Fibroblast of lung (primary cell): ENCODE measurements around the gene SCP2.

Experiments
- EZH2 ChIP-seq: IDR thresholded peaks from 2 replicates; pipeline ENCODE4 v1.5.1; 2012; ENCODE audit warnings: low read length, control low read depth, mild to moderate bottlenecking; ENCODE audit errors: missing control alignments
- TF ChIP-seq, protein P1 (sequence below), 2 donors: IDR thresholded peaks in 1 of 2; conservative IDR thresholded peaks in 1 of 2; 1 replicate in 1 of 2; 2 replicates in 1 of 2; pipeline ENCODE4 v1.5.1; 2011 to 2012; ENCODE audit warnings: low read length in 2 of 2, control low read depth in 1 of 2, inconsistent platforms in 1 of 2, low read depth in 1 of 2, mild to moderate bottlenecking in 1 of 2

DNA sequence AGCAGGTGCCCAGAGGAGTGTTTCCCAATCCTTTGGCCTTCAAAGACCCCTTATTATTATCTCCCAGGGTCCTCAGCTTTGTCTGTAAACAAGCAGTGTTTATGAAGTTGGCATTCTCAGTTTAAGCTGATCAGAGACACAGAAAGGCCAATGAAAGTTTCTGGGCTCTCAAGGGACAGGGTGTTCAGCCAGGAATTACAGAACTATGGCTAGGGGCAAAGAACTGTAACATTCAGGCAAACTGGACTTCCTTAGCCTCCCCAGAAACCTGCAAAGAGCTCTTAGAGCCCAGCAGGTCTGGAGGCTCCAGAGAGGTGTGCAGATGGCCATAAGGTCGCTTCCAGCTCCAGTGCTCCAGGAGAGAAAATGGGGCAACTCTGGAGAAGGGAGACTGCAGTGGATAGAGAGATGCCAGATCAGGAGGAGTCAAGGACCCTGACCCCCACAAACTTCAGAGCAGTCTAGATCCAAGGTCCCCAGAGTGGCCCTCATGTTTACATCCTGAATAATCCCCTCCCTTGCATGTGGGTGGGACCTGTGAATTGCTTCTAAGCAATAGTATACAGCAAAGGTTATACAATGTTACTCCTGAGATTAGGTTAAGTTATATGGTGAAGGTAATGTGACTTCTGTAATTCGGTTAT, 11.7 kb upstream of the SCP2 start:
- TF ChIP-seq, protein P1, sequence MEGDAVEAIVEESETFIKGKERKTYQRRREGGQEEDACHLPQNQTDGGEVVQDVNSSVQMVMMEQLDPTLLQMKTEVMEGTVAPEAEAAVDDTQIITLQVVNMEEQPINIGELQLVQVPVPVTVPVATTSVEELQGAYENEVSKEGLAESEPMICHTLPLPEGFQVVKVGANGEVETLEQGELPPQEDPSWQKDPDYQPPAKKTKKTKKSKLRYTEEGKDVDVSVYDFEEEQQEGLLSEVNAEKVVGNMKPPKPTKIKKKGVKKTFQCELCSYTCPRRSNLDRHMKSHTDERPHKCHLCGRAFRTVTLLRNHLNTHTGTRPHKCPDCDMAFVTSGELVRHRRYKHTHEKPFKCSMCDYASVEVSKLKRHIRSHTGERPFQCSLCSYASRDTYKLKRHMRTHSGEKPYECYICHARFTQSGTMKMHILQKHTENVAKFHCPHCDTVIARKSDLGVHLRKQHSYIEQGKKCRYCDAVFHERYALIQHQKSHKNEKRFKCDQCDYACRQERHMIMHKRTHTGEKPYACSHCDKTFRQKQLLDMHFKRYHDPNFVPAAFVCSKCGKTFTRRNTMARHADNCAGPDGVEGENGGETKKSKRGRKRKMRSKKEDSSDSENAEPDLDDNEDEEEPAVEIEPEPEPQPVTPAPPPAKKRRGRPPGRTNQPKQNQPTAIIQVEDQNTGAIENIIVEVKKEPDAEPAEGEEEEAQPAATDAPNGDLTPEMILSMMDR (conservative IDR thresholded peaks at IDR 0.05 in 1 of 2, IDR thresholded peaks at IDR 0.05 in 1 of 2; ENCODE audit: low read depth in 1 of 2, low read length in 2 of 2) = no peak
- TF ChIP-seq EZH2 = no peak
